ENCODE measurements around the gene TRAPPC2.

DNA sequence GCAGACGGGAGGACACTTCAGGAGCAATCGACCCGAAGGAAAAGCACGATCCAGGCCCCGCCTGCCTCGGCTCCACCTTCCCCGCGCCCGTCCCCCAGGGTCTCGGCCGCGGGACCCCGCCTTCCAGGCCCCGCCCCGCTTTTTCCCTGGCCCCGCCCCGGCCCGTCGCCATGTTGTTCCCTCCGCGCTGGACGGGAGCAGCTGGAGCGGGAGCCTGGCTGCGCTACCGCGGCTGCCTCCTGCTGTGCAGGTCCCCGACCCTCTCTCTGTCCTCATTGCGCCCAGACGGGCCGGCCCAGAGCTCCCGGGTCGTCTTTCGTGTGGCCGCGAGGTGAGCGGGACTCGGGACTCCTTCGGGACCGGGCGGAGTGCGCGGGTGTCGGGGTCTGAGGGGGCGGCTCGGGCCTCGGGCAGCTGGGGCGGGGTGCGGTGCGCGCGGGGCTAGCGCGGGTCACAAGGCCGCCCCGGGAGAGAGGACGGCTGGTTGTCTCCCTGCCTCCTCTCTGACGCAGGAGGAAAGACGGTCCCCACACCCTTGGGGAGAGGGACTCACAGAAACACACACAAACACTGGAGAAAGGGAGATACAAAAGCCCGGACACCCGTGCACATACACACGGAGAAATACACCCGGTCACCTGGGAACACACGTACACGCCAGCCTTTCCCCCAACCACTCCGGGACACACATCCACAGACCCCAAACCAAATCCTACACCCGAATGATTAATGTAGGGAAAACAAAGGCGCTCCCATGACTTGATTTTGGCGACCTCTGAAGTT lies 45.3 kb downstream of the TRAPPC2 start, which contains the start of gene RAB9A:
- TF ChIP-seq POLR2AphosphoS5 (IDR thresholded peaks at IDR 0.05; ENCODE audit: borderline replicate concordance, low read depth, low read length) = peak; percentile 97
- TF ChIP-seq EZH2 (IDR thresholded peaks at IDR 0.05) = no peak

Measured in SK-N-MC (cell line).